RPMI7951 (cell line): ENCODE data around the gene RNF4. TPM values are rescaled to one million over a fixed set of nuclear protein-coding genes. Genes with fewer than 3 reads are reported as not detected.
"Not testable (repeated sequence)": the region's sequence is repeated elsewhere in the genome, so short reads cannot be mapped to it uniquely, and the experiment has no call there.

Experiments used
- DNase-seq: peaks from one replicate; pipeline ENCODE4 v3.0.0-alpha.2; 2012; ENCODE audit warnings: low read depth
- total RNA-seq: library from RNA; depleted of rRNA; stranded (reverse); fragments of >200 nt; shearing (Covaris generic); gene quantifications from 2 replicates; pipeline ENCODE4 v1.2.3, GENCODE V29; 2014

The RNF4 gene
- total RNA-seq, 1 experiment from 2014 or later = 42.4 TPM

DNA sequence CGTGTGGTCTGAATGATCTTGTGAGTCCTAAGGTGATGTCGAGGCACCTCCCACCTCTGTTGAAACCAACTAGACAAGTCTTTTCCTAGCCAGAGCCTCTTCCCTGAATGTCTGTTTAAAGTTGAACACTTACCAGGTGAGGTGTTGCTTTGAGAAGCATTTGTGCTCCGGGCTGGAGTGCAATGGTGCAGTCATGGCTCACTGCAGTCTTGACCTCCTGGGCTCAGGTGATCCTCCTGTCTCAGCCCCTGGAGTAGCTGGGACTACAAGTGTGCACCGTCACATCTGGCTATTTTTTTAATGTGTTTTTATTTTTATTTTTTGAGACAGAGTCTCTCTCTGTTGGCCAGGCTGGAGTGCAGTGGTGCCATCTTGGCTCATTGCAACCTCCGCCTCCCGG, 18.1 kb downstream of the RNF4 start:
- no peak for DNase-seq

DNA sequence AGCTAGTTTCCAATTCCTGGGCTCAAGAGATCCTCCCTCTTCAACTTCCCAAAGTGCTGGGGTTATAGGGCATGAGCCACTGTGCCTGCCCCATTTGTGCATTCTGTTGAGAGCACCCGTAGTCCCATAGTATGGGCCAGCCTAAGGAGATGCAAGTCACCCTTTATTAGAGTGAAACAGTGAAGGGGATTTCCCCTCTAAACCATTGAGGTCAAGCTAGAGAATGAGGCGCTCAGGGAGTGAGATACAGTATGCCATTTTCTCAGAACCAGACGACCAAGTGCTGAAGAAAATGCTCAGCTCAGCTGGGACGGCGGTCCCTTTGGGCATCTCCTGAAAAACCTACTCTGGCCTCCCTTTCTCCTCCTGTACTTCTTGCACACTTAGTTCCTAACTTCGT, 18.7 kb downstream of the RNF4 start:
- DNase-seq = no peak

DNA sequence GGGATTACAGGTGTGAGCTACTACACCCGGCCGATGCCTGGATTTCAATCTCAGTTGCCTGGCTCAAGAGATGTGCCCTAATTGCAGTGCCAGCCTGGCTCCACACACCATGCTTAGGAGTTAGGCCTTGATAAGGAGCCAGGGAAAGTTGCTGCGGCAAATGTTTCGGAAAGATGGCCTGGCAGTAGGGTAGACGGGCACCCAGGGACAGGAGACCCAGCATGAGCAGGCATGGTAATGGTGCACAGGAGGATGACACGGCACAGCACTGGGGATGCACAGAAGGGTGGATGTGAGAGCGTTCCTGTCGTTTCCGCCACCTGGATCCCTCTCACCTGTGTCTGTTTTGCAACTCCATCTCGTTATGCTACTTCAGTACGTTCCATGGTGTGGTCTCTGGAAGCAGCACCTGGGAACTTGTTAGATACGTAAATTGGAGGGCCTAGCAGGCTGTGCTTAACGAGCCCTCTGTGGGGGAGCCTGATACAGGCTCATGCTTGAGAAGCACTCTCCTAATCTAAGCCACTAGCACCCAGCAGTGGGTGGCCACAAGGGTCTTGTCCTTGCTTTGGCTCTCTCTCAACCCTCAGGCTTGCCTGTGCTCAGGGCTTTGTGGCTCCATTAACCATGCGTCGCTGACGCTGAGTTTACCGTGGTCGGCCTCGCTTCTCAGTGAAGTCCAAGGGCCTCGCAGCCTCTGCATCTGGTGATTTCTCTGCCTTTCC, 20.3 kb downstream of the RNF4 start:
- DNase-seq = no peak

DNA sequence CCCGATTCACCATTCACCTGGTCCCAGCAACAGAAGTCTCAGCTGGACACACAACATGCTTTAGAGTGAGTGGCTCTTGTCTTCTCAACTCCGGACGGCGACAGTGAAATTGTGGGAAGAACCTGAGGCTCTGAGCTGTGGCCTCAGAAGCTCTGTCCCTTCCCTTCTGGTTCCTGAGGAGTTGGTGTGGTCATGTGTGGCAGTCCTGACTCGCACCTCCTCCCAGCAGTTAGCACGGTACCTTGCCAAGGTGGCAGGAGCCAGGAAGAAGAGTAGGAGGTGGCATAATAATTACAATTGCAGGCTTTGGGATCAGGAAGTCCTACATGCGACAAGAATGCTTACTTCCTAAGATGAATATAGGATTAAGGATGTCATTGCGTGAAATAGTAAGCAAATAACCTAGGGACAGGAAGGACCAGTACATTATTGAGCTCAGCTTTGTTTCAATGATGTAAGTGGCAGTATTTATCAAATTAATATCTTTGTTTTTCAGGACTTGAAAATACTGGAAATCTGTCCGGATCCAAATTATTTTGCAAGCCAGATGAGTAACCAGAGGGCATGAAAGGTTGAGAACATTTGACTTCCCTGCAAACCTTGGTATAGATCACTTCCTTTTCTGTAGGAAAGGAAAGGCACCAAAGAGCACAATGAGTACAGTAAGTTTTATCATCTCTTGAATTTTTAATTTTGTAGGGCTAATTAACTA, 21.1 kb downstream of the RNF4 start:
- no peak for DNase-seq

DNA sequence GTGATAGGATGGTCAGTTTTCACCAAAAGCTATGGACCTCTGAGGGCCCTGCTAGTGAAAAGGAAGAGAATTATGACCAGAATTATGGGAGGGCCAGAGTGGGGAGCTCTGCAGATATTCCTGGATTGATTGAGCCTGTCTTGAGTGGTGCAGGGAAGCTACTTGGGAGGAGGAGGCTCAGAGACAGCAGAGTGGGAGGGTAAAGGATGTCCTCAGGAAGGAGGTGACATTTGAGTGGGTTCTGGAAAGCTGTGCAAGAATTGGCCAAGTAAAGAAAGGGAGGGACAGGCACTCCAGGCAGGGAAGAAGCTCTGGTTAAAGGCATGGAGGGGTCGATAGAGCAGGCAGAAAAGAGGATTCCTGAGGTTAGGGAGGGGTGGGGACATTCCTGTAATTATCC, 24.1 kb downstream of the RNF4 start:
- DNase-seq = no peak

DNA sequence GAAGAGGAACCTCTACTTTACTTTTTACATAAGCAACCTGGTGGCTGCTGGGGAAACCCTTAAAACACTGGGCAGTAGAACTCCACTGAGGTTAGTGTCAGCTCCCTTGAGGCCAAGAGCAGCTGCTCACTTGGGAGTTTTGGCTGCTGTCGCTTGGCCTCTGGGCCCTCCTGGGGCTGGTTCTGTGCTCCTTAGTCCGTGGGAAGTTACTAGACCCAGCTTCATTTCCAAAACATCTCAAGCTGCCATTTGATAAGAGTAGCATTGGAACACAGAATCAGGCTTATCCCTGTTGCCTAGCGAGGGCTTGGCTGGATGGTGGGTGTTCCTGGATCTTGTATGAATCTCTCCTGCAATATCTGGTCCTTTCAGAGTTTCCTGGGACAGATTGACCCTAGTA, 26.1 kb downstream of the RNF4 start:
- DNase-seq = no peak

DNA sequence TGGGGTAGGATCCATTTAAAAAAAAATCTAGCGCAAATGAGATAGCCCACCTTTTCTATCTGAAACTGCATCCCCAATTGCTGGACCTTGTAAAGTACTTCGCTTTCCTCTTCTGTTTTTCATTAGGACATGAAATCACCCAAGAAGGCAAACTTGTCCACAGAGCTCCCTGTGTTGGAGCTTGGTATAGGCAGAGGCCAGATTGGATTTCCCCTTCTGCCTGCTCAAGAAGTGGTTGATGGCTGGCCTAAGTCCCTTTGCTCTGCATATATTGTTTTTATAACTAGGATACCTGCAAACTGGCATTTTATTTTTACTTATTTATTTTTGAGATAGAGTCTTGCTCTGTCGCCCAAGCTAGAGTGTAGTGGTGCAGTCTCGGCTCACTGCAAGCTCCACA, 28.4 kb downstream of the RNF4 start:
- no peak for DNase-seq

DNA sequence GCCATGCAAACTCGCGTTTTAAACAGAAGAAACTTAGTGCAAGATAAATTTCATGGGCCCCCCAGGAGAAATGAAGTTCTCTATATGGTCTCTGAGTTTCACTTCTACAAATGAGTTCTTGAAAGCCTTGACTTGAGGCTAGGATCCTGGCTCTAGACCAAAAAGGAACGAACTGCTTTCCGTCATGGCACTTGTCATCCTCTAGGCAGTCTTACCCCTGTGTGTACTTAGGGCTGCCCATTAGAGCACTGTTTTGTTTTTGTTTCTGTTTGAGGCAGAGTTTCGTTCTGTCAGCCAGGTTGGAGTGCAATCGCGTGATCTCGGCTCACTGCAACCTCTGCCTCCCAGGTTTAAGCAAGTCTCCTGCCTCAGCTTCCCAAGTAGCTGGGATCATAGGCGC, 29.0 kb downstream of the RNF4 start:
- no peak for DNase-seq

DNA sequence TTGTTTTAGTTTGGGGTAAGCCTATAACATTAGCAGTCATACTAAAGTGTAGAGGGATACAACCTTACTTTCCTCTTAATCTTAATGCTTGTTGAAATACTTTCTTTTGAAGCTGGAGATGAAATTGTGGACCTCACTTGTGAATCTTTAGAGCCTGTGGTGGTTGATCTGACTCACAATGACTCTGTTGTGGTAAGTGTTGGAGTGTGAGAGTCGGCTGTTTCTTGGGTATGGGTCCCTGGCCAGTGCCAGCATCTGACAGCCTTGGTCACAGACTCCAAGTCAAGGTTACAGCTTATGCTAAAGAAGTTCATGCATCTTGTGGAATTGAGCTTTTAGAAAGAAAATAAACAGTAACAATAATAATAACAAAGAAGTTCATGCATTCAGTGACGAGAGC, 31.6 kb downstream of the RNF4 start:
- DNase-seq = no peak

DNA sequence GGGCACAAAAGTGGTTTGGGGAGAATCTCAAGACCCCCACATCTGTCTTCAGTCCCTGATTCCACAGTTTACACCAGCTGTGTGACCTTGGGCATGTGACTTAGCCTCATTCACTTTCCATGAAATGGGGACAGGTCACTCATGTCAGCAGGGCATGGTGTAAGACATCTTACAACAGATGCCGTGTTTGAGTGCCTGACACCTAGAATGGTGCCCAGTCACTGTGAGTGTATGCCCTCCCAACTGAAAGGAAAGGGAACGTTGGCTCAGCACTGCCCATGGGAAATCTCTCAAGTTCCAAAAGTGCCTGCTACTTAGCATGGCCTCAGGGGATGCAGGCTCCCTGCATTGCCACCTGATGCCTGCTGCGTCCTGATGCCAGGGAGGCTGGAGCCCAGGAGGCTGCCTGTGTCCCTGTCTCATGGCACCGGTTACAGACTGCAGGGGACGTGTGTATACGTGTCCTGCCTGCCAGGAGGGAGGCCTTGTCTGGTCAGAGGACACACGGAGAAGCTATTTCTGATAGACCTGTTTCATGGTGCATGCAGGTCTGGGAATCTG, 32.2 kb downstream of the RNF4 start:
- no peak for DNase-seq

DNA sequence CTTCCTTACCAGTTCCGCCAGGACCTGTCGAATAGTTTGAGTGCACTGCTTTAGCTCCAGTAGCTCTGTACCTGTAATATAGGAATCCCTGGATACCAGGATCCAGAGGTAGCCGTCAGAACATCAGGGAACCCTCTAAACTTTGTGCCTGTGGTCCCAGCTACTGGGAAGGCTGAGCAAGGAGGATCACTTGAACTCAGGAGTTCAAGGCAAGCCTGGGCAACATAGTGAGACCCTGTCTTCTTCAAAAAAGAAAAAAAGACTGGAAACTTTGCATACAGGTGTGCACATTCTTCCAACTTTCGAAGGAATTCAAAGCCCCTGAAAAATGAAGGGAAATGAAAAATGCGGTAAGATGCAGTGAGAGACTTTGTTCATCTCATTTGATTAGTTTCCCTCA, 34.9 kb downstream of the RNF4 start:
- DNase-seq = no peak

DNA sequence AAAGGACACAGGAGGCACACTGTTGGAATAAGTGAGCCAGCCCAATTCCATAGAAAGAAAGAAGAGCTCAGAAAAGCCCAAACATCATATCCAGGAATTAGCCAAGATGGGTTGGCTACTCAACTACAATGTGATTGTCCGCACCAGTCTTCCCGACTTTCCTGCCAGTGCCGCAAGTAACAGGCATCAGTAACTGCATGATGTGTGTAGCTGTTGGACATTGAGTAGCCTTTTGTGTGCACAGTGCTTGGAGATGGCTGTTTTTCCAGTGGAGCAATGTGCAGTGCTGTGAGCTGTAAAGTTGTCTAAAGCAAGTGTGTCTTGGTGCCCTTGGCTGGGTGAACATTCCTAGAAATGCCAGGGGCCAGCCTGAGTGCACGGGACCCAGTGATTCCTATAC, 38.4 kb downstream of the RNF4 start:
- DNase-seq = no peak

DNA sequence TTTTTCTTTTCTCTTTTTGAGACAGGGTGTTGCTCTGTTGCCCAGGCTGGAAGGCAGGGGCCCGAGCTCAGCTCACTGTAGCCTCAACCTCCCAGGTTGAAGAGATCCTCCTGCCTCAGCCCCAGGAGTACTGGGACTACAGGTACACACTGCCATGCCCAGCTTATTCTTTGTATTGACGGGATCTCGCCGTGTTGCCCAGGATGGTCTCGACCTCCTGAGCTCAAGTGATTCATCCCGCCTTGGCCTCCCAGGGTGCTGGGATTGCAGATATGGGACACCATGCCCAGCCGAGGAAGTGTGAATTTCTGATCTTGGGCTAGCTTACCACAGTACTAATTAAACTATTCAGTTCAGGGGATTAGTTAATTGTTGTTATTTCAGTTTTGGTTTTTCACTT, 38.9 kb downstream of the RNF4 start:
- DNase-seq = no peak

DNA sequence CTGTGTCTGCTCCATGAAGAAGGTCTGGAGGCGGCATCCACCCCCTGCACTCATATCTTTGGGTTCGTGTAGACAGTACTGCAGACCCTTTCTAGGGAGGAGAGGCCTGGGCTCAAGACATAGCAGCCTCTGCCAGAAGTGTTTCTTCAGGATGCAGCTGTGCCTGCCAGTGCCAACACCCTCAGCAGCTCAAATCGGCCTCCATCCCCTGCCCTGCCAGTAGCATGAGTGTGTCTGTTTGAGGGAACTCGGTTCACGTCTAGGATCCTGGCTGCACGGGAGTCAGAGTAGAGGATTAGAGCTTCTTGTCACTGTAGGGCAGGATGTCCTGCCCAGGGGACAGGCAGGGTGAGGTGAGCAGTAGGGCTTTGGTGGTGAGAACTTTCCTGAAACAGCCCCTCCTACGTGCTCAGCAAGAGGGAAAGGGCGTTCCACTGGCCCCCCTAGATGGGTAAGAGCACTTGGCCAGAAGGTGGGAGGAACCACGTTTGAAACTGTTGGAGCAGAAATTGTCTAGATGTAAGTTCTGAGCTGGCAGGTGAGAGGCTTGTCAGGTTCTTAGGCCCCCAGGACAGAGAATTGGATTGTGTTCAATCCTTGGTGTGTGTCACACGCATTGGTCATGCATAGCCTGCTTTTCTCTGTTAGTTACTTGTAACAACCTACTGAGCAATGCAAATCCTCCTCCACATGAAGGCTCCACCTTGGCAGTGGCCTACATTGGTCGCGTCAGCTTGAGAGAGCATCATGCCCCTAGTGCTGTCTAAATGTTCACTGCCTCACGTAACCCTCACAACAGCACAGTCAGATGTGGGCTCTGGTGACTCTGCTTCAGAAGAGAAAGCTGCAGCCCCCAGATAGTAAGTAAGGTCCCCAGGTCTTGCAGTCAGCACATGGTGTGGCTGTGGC, 41.7 kb downstream of the RNF4 start:
- DNase-seq = no peak

DNA sequence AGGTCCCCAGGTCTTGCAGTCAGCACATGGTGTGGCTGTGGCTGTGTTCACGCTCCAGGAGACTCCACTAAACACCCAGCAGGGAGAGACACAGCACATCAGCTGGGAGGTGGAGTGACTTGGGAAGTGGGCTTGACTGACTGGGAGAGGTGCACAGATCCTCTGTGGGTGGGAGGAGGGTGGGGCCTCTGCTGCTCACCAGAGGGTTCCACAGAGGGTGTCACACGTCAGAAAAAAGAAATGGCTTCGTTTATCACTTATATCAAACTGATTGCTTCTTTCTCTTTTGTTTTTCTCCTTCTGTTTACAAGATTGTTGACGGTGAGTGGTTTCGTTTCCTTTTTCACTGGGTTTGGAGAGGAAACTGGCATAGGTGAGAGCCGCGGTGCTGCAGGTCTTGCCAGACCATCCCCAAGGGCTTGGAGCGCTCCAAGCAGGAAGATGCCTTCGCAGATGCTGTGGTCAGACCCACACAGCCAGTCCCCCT, 42.8 kb downstream of the RNF4 start:
- no peak for DNase-seq

DNA sequence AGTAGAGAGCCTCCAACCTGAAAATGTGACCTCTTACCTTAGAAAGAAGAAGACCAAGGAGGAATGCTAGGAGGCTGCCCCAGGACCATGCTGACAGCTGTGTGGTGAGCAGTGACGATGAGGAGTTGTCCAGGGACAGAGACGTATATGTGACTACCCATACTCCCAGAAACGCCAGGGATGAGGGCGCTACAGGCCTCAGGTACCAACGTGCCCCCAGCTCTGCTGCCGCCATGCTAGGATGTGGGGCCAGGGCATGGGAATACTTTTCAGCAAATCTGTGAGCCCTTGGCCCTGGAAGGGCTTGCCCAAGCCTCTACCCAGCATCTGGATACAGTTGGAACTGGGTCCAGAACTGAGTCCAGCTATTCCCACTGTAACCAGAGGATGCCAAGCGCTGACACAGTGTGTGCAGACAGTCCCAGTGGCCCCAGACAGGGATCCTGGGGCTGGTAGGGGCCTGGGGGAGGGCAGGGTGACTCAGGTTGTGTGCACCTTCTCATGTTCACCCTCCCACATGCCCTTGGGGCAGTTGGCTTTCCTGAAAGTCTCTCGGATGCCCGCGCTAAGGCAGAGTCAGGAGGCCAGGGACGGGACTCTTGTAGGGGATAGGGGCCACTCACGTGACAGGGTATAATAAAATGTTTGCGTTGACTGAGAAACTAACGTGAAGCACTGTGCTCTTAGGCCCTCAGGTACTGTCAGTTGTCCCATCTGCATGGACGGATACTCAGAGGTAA, 43.7 kb downstream of the RNF4 start:
- no peak for DNase-seq

DNA sequence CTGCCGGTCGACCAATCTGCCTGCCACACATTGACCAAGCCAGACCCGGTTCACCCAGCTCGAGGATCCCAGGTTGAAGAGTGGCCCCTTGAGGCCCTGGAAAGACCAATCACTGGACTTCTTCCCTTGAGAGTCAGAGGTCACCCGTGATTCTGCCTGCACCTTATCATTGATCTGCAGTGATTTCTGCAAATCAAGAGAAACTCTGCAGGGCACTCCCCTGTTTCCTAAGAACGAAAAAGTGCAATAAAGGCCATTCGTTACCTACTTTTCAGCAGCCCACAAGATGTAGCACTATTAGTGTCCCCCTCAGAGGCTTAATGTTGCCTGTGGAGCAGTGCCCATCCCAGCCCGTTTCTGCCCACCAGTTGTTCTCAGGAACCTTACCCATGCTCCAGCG, 45.3 kb downstream of the RNF4 start:
- not testable (repeated sequence) for DNase-seq

DNA sequence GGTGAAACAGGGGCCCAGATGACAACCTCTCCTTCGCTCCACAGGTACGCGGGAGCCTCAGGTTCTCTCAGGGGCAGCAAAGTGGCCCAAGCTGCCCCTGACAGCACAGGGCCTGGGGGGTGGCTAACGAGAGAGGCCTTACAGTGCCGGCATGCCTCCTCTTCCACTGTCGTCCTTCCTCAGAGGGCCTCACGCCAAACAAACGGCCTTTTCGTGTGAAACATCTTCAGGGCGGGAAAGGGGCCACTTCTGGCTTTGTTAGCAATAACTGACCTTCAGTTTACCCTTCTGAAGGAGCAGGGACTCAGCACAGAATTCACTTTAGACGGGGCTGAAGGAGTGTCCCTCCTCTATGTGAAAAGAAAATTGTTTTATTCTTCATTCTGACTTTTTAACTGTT, 46.0 kb downstream of the RNF4 start:
- not testable (repeated sequence) for DNase-seq

DNA sequence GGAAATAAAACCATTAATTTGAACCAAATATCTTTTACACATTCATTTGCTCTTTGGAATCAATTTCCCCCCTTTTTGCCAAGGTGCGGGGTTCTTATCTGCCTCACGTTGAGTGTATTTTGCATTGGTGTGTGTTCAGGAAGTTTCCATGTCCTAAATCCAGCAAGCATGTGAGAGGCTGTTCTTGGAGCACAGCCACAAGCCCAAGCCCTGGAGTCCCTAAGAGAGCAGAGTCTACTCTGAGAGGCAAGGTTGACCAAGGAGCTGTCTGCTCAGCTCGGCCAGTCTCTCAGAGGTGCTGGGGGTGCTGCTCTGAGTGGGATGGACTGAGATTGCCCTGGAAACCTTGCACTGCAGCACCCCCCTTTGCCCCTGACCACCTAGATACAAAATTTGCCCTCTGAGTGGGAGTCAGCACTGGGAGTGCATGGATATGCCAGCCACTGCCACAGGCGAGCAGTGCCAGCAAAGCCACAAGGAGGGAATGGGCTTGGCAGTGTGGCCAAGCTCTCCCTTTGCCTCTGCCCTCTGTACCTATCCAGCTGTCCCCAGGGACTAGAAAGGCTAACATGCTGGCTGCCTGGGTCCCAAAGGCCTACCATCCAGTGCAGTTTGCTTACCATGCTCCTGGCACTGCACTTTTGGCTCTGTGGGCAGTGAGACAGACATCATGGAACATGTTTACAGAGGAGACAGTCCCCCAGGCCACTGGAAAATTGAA, 47.1 kb downstream of the RNF4 start:
- DNase-seq = no peak

DNA sequence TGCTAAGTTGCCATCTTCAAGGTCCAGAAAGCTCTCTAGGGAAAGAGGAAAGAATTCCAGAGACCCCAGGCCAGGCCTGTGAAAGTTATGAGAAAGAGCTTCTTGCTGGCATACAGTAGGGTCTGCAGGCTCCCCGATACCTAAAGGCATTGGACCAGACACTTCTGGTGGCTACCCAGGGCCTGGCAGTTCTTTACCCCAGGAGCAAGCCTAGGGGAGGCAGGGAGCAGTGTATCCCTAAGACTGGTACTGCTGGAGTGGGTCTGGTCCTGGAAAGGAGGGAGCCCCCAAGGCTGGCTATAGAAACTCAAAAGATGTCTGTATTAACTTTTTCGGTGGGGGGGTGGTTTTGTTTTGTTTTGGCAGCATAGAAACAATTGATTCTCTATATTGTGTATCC, 47.7 kb downstream of the RNF4 start:
- no peak for DNase-seq

DNA sequence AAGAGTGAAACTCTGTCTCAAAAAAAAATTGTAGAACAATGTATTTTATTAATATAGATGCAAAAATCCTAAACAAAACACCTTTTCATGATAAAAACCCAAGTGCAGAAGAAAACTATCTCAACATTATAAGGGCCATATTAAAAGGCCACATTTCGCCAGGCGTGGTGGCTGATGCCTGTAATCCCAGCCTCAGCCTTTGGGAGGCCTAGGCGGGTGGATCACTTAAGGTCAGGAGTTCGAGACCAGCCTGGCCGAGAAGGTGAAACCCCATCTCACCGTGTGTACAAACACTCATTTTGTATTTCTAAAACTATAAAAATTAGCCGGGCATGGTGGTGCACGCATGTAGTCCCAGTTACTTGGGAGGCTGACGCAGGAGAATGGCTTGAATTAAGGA, 57.7 kb downstream of the RNF4 start:
- DNase-seq = no peak
